HG02798 (cell line): ENCODE measurements around the gene SCYL1.

Experiments used
- ATAC-seq: cut with Tn5 transposase; IDR thresholded peaks from one replicate; pipeline ENCODE4 v1.9.1; 2021; ENCODE audit warnings: mild to moderate bottlenecking; ENCODE audit not compliant: unreplicated experiment, poor library complexity

The SCYL1 gene

DNA sequence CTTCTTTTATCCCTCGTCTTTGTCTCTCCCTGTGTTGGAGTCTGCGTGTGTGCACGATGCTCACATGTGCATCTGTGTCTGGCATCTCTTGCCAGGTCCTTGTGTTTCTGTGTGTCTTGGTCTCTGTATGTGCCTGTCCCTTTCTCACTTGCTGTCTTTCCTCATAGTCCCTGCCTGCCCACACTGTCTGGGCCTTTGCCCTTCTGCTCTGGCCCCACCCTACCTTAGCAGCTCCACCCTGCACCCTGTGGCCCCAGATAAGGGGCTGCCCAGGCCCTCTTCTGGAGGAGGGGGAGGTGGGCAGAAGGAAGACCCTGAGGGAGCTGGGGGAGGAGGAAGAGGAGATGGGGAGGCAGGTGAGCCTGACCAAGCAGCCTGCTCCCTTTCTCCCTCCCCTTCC, 53.8 kb downstream of the SCYL1 start:
- no peak for ATAC-seq

DNA sequence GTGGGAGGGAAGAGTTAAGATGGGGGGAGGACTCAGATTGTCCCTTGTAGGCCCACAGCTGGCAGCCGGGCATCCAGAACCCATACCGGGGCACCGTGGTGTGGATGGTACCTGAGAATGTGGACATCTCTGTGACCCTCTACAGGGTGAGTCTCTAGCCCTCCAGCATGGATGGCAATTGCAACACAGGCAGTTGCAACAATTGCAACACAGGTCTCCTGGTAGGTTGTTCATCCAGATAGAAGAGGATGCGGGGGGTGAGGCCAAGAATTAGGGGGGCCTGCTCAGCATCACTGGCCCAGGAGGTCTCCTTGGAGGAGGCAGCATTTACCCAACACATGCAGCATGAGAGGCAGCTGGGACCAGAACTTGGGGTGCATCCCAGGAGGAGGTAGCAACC, 54.4 kb downstream of the SCYL1 start:
- ATAC-seq = no peak

DNA sequence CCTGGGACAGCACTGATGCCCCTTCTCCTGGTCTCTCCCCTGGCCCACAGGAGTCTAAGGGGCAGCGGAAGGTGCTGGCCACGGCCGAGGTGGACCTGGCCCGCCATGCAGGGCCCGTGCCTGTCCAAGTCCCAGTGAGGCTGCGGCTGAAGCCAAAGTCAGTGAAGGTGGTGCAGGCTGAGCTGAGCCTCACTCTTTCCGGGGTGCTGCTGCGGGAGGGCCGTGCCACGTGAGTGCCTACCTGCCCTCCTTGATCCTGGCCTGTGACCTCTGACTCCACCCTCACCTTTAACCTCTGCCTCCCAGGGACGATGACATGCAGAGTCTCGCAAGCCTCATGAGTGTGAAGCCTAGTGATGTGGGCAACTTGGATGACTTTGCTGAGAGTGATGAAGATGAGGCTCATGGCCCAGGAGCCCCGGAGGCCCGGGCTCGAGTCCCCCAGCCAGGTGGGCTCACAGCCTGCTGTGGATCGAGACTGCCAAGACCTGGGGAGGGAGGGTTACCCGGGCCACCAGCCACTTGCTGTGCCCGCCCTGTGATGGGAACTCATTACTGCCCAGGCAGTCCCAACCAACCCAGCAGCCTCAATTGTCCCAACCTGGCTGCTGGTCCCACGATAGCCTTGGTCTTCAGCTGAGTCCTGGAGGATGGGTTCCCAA, 55.3 kb downstream of the SCYL1 start:
- no peak for ATAC-seq

DNA sequence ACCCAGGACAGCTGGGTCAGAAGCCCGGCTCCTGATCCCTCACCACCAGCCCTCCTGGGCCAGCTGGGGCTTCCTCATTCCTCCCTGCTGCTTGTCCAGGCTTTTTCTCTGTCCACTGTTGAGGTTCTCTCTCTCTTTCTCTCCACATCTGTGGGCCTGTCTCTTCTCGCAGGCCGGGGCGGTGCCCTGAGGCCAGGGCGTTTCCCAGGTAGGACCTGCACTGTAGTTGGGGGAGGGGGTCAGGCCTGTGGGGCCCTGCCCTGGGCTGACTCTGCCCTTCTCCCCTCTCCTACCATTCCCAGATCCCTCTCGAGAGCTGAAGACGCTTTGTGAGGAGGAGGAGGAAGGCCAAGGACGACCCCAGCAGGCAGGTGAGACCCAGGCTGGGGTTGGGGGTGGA, 55.9 kb downstream of the SCYL1 start:
- no peak for ATAC-seq

DNA sequence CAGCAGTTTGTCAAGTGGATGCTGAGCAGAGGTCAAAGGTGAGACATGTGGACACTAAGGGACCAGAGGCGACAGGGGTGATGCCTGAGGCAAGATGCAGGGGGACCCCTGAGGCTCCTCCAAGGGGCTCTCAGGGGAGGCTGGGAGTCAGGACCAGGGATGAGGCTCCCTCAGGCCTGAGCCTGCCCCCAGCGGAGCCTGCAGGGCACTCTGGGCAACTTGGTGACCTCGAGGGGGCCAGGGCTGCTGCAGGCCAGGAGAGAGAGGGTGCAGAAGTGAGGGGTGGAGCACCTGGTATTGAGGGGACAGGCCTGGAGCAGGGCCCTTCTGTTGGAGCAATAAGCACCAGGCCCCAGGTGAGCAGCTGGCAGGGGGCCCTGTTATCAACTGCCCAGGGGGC, 57.0 kb downstream of the SCYL1 start:
- no peak for ATAC-seq

DNA sequence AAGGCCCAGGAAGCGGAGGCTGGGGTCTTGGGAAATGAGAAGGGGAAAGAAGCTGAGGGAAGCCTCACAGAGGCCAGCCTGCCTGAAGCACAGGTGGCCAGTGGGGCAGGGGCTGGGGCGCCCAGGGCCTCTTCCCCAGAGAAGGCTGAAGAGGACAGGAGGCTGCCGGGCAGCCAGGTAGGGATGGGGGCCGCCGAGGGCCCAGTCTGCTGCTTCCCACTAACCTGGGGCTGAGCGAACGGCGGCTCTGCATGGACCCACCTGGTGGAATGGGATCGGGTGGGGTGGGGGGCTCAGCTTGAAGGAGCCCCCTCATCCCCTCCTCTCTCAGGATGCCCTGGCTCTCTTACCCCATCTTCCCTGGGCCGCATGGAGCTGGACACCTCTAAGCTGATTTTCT, 58.7 kb downstream of the SCYL1 start:
- no peak for ATAC-seq

DNA sequence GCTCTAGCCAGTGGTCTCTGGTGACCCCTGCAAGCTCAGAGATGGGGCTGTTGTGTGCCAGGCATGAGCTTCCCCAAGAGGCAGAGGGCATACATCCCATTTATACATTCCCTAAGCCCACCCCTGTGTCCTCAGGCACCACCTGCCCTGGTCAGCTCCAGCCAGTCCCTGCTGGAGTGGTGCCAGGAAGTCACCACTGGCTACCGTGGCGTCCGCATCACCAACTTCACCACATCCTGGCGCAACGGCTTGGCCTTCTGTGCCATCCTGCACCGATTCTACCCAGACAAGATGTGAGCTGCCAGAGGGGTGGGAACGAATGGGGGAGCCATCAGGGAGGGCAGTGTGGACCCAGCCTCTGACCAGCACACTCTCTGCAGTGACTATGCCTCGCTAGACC, 59.2 kb downstream of the SCYL1 start:
- ATAC-seq = no peak

- no peak for ATAC-seq
Measured at GRCh38 chr11:65584723-65585171, 59.9 kb downstream of the SCYL1 start.

DNA sequence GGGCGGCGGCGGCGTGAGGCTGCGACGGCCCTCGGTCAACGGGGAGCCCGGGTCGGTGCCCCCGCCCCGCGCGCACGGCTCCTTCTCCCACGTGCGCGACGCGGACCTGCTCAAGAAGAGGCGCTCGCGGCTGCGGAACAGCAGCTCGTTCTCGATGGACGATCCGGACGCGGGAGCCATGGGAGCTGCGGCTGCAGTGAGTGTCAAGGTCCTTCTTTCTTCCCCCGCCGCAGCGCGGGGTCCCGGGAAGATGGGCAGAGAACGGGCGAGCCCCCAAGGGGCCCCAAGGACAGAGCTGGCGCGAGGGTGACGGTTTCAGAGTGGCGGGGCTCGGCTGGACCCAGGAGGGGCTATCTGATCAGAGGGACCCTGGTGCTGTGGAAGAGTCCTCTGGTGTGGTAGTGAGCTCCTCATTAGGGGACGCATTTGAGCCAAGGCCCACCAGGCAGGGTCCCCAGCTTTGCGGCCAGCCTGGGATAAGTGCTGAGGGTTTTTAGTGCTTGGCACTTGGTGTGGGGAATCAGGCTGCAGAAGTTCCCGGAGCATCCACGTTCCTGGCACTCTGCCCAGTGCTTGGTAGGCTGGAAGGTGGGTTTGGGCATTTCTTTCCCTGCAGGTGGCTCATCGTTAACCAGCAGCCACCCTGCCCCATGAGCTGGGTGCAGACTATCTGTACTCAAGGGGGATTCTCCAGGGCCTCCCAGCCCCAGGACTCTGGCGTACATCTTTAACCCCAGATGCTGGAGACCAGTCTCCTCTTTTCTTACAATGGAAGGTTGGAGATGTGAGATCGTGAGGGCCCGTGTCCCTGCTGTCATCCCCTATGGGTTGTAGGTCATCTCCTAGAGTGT, 60.7 kb downstream of the SCYL1 start:
- ATAC-seq = no peak

DNA sequence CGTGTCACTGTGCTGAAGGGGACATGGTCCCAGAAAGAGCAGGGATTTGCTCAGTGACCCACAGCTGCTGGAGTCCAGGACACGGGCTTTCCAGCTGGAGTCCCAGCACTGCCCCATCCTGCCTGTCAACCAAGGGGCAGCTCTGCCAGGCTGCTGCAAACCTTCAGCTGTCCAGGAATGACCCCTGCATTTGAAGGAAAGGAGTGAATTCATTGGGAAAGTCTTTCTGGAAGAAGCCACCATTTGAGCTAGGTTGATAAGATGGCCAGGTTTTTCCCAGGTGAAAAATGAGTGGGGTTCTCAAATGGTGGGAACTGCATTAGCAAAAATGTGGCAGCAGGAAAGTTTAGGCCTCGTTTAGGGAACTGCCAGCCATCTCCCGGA, 61.4 kb downstream of the SCYL1 start:
- no peak for ATAC-seq

DNA sequence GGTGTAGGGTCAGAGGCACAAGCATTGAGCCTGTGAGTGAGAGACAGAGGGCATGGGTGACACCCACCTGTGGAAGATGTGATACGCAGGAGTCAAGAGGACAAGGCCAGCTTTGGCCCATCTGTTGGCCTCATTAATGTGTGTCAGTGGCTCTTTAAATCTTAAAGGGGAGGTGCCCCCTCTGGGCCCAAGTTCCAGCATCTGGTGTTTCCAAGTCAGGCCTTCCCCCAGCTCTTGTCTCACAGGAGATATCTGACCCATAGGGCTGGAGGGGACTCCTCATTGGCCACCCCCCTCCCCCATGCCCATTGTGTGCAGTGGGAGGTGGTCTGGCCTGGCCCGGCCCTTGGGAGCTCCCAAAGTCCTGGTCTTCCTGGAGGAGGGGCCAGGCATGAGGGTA, 61.8 kb downstream of the SCYL1 start:
- no peak for ATAC-seq
